HepG2 (cell line): ENCODE measurements around the gene EEFSEC. TPM values are rescaled to one million over a fixed set of nuclear protein-coding genes. Genes with fewer than 3 reads are reported as not detected.
A peak's percentile ranks its signal among the peaks of the same experiment; 100 is the strongest.

Experiments used
- DZIP1 ChIP-seq: sonication (generic); formaldehyde crosslinking; IDR thresholded peaks from 2 replicates; pipeline ENCODE4 v1.5.0; 2020; ENCODE audit warnings: mild to moderate bottlenecking, missing genetic modification reagents
- MXD1 ChIP-seq: sonication (generic); formaldehyde crosslinking; IDR thresholded peaks from 2 replicates; pipeline ENCODE4 v1.4.0; 2020; ENCODE audit warnings: mild to moderate bottlenecking, missing genetic modification reagents
- MYC ChIP-seq: sonication (generic); formaldehyde crosslinking; IDR thresholded peaks from 2 replicates; pipeline ENCODE4 v1.9.0; 2021; ENCODE audit warnings: missing genetic modification reagents, borderline replicate concordance
- NCOA2 ChIP-seq: sonication (generic); formaldehyde crosslinking; IDR thresholded peaks from 2 replicates; pipeline ENCODE4 v1.8.0; 2022; ENCODE audit warnings: inconsistent platforms
- NFYC ChIP-seq: IDR thresholded peaks from 2 replicates; pipeline ENCODE4 v1.6.1; 2016; ENCODE audit warnings: missing genetic modification reagents, missing compliant biosample characterization
- RFX3 ChIP-seq: IDR thresholded peaks from 2 replicates; pipeline ENCODE4 v1.6.1; 2016; ENCODE audit warnings: missing biosample characterization, missing genetic modification reagents
- SMC3 ChIP-seq: IDR thresholded peaks from 2 replicates; pipeline ENCODE4 v1.6.1; 2011; ENCODE audit warnings: low read length, improper control_type of control experiment
- TOE1 ChIP-seq: sonication (generic); formaldehyde crosslinking; IDR thresholded peaks from 2 replicates; pipeline ENCODE4 v1.4.0; 2020; ENCODE audit warnings: mild to moderate bottlenecking, missing genetic modification reagents
- ZBTB34 ChIP-seq: sonication (generic); formaldehyde crosslinking; IDR thresholded peaks from 2 replicates; pipeline ENCODE4 v1.8.0; 2022; ENCODE audit warnings: mild to moderate bottlenecking, missing genetic modification reagents
- ZFYVE20 ChIP-seq: sonication (generic); formaldehyde crosslinking; IDR thresholded peaks from 2 replicates; pipeline ENCODE4 v1.8.0; 2023; ENCODE audit warnings: low read depth, mild to moderate bottlenecking, moderate library complexity, missing genetic modification reagents, borderline replicate concordance
- ZNF101 ChIP-seq: sonication (generic); formaldehyde crosslinking; IDR thresholded peaks from 2 replicates; pipeline ENCODE4 v1.4.0; 2020; ENCODE audit warnings: mild to moderate bottlenecking, low read depth, missing genetic modification reagents, borderline replicate concordance
- ZNF253 ChIP-seq: sonication (generic); formaldehyde crosslinking; IDR thresholded peaks from 2 replicates; pipeline ENCODE4 v1.8.0; 2022; ENCODE audit warnings: mild to moderate bottlenecking, missing genetic modification reagents, borderline replicate concordance
- ZNF274 ChIP-seq: sonication (generic); formaldehyde crosslinking; IDR thresholded peaks from 2 replicates; pipeline ENCODE4 v1.5.1; 2020; ENCODE audit warnings: mild to moderate bottlenecking, missing genetic modification reagents
- ZNF276 ChIP-seq: sonication (generic); formaldehyde crosslinking; IDR thresholded peaks from 2 replicates; pipeline ENCODE4 v1.4.0; 2020; ENCODE audit warnings: mild to moderate bottlenecking, low read depth, missing genetic modification reagents
- ZNF484 ChIP-seq: sonication (generic); formaldehyde crosslinking; IDR thresholded peaks from 2 replicates; pipeline ENCODE4 v1.5.1; 2020; ENCODE audit warnings: mild to moderate bottlenecking, low read depth, missing genetic modification reagents, borderline replicate concordance
- ZNF83 ChIP-seq: sonication (generic); formaldehyde crosslinking; IDR thresholded peaks from 2 replicates; pipeline ENCODE4 v1.4.0; 2020; ENCODE audit warnings: missing genetic modification reagents, mild to moderate bottlenecking, borderline replicate concordance
- polyA plus RNA-seq, 8 experiments: library from polyadenylated mRNA; depleted of rRNA in 3 of 8; stranded (reverse) in 7 of 8; unstranded in 1 of 8; fragments of >200 nt; fragmentation: Illumina TruSeq in 4 of 8; extraction: Trizol in 4 of 8; gene quantifications; 2 replicates each; pipeline versions ENCODE4 v1.2.1 to v1.2.3, GENCODE V29; 2011 to 2016; ENCODE audit warnings: low read depth in 4 of 8, missing spikeins in 1 of 8, mixed read lengths in 1 of 8; ENCODE audit not compliant: insufficient read depth in 1 of 8
- total RNA-seq, 5 experiments: library from RNA; depleted of rRNA; stranded (reverse); fragments of >200 nt; fragmentation: Illumina TruSeq; extraction: Trizol; gene quantifications; 2 replicates each; pipeline ENCODE4 v1.2.3, GENCODE V29; 2016; ENCODE audit warnings: low read depth in 1 of 5
- TF ChIP-seq, protein P1 (sequence below): IDR thresholded peaks from 2 replicates; pipeline ENCODE4 v1.6.1; 2016; ENCODE audit warnings: missing compliant biosample characterization, missing genetic modification reagents, borderline replicate concordance
- TF ChIP-seq, protein P2 (sequence below): IDR thresholded peaks from 2 replicates; pipeline ENCODE4 v1.6.1; 2012; ENCODE audit warnings: low read length, improper control_type of control experiment

Gene EEFSEC
- total and polyA plus RNA-seq, 2 of the 13 experiments (the other 11 are each of a cell fraction or from before 2014, with no cell fraction given), result 6.4 to 24.2 TPM

GRCh38 chr3:128360705-128361271, 207.5 kb downstream of the EEFSEC start (continued):
- TF ChIP-seq ZBTB34 (CRISPR knock-in tag), result 0 out of 2 replicates have a peak, but pooled peaks have one; percentile 35
- no peak for TF ChIP-seq TOE1
- peak; percentile 78 for TF ChIP-seq NCOA2 (CRISPR knock-in tag)
- TF ChIP-seq, protein P1, sequence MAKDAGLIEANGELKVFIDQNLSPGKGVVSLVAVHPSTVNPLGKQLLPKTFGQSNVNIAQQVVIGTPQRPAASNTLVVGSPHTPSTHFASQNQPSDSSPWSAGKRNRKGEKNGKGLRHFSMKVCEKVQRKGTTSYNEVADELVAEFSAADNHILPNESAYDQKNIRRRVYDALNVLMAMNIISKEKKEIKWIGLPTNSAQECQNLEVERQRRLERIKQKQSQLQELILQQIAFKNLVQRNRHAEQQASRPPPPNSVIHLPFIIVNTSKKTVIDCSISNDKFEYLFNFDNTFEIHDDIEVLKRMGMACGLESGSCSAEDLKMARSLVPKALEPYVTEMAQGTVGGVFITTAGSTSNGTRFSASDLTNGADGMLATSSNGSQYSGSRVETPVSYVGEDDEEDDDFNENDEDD (CRISPR knock-in tag), result no peak
- TF ChIP-seq MXD1 (CRISPR knock-in tag), result no peak
- TF ChIP-seq DZIP1 (CRISPR knock-in tag), result no peak
- no peak for TF ChIP-seq ZNF101 (CRISPR knock-in tag)
- no peak for TF ChIP-seq ZNF484 (CRISPR knock-in tag)
- no peak for TF ChIP-seq ZFYVE20
- no peak for TF ChIP-seq ZNF276
- TF ChIP-seq, protein P2, sequence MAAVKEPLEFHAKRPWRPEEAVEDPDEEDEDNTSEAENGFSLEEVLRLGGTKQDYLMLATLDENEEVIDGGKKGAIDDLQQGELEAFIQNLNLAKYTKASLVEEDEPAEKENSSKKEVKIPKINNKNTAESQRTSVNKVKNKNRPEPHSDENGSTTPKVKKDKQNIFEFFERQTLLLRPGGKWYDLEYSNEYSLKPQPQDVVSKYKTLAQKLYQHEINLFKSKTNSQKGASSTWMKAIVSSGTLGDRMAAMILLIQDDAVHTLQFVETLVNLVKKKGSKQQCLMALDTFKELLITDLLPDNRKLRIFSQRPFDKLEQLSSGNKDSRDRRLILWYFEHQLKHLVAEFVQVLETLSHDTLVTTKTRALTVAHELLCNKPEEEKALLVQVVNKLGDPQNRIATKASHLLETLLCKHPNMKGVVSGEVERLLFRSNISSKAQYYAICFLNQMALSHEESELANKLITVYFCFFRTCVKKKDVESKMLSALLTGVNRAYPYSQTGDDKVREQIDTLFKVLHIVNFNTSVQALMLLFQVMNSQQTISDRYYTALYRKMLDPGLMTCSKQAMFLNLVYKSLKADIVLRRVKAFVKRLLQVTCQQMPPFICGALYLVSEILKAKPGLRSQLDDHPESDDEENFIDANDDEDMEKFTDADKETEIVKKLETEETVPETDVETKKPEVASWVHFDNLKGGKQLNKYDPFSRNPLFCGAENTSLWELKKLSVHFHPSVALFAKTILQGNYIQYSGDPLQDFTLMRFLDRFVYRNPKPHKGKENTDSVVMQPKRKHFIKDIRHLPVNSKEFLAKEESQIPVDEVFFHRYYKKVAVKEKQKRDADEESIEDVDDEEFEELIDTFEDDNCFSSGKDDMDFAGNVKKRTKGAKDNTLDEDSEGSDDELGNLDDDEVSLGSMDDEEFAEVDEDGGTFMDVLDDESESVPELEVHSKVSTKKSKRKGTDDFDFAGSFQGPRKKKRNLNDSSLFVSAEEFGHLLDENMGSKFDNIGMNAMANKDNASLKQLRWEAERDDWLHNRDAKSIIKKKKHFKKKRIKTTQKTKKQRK, result no peak
- no peak for TF ChIP-seq ZNF253 (CRISPR knock-in tag)
- no peak for TF ChIP-seq RFX3 (CRISPR knock-in tag)
- TF ChIP-seq MYC (CRISPR knock-in tag), result no peak
- TF ChIP-seq ZNF83 (CRISPR knock-in tag), result no peak
- no peak for TF ChIP-seq SMC3
- TF ChIP-seq ZNF274 (CRISPR knock-in tag), result no peak
- TF ChIP-seq NFYC (CRISPR knock-in tag), result 0 out of 2 replicates have a peak, but pooled peaks have one; percentile 15
